Right atrium auricular region (tissue), 2 donors: Measurements from ENCODE around the gene RB1. TPM values are rescaled to one million over a fixed set of nuclear protein-coding genes. Genes with fewer than 3 reads are reported as not detected.

Experiments
- DNase-seq: peaks from one replicate; pipeline ENCODE4 v3.0.0-alpha.2; 2019; ENCODE audit warnings: low spot score
- H3K27ac ChIP-seq, 2 donors: fragments of 200-600 bp; sonication (generic); 1 replicate in 1 of 2; 2 replicates in 1 of 2; pipeline ENCODE4 v1.5.1; 2016 to 2019
- H3K27me3 ChIP-seq, 2 donors: fragments of 200-600 bp; sonication (generic); one replicate each; pipeline versions ENCODE4 v1.5.1 to v1.6.0; 2017 to 2019
- H3K36me3 ChIP-seq: fragments of 200-600 bp; sonication (generic); one replicate; pipeline ENCODE4 v1.5.1; 2016
- H3K4me1 ChIP-seq, 2 donors: fragments of 200-600 bp; sonication (generic); one replicate each; pipeline versions ENCODE4 v1.5.1 to v1.6.0; 2017 to 2019
- H3K4me3 ChIP-seq, 2 donors: fragments of 200-600 bp; sonication (generic); 1 replicate in 1 of 2; 2 replicates in 1 of 2; pipeline ENCODE4 v1.5.1; 2017 to 2019; ENCODE audit warnings: mild to moderate bottlenecking in 1 of 2, moderate library complexity in 1 of 2
- H3K9me3 ChIP-seq, 2 donors: fragments of 200-600 bp; sonication (generic); one replicate each; pipeline ENCODE4 v1.5.1; 2019
- CTCF ChIP-seq, 2 donors: fragments of 200-600 bp; sonication (generic); IDR thresholded peaks; one replicate each; pipeline ENCODE4 v1.5.1; 2019; ENCODE audit warnings: antibody characterized with exemption in 2 of 2
- total RNA-seq, 2 donors: library from RNA; depleted of rRNA; stranded (reverse); fragments of >200 nt; gene quantifications; one replicate each; pipeline ENCODE4 v1.1.0, GENCODE V29; 2016

RB1 gene
- total RNA-seq, 2 donors from 2014 or later = 24.3 to 27.1 TPM

GRCh38 chr13:48511621-48512230 lies 208.2 kb downstream of the RB1 start:
- H3K4me3 ChIP-seq = peak overlapping the region; percentile 9 to 17
- DNase-seq = no peak

GRCh38 chr13:48514793-48515192 lies 211.2 kb downstream of the RB1 start:
- H3K9me3 ChIP-seq = no peaks in the 10 kb centered on the region
- no peaks in the 10 kb centered on the region for H3K27me3 ChIP-seq
- no peak overlapping the region for H3K4me3 ChIP-seq
- peaks cover 0 to 8% of the 10 kb centered on the region in 2 donors for H3K4me1 ChIP-seq
- no peaks in the 10 kb centered on the region for H3K36me3 ChIP-seq
- TF ChIP-seq CTCF (IDR thresholded peaks at IDR 0.05) = no peak
- no peak for DNase-seq
- no peak overlapping the region for H3K27ac ChIP-seq

More at GRCh38 chr13:48511621-48512230, 208.2 kb downstream of the RB1 start:
- TF ChIP-seq CTCF (IDR thresholded peaks at IDR 0.05) = no peak
- H3K9me3 ChIP-seq = no peaks in the 10 kb centered on the region
- H3K27ac ChIP-seq = no peak overlapping the region
- H3K36me3 ChIP-seq = no peaks in the 10 kb centered on the region
- peaks cover 0 to 18% of the 10 kb centered on the region in 2 donors for H3K4me1 ChIP-seq
- no peaks in the 10 kb centered on the region for H3K27me3 ChIP-seq

- H3K36me3 ChIP-seq = no peaks in the 10 kb centered on the region
- no peak overlapping the region for H3K27ac ChIP-seq
- no peak for DNase-seq
- no peak for TF ChIP-seq CTCF (IDR thresholded peaks at IDR 0.05)
- H3K9me3 ChIP-seq = no peaks in the 10 kb centered on the region
- no peak overlapping the region for H3K4me3 ChIP-seq
- peaks cover 0 to 8% of the 10 kb centered on the region in 2 donors for H3K4me1 ChIP-seq
- H3K27me3 ChIP-seq = no peaks in the 10 kb centered on the region
Observed at GRCh38 chr13:48515732-48516131, 212.2 kb downstream of the RB1 start.

GRCh38 chr13:48518083-48518482 lies 214.5 kb downstream of the RB1 start:
- H3K27ac ChIP-seq = no peak overlapping the region
- no peak for DNase-seq
- no peak for TF ChIP-seq CTCF (IDR thresholded peaks at IDR 0.05)
- H3K27me3 ChIP-seq = no peaks in the 10 kb centered on the region
- no peaks in the 10 kb centered on the region for H3K4me1 ChIP-seq
- H3K9me3 ChIP-seq = no peaks in the 10 kb centered on the region
- no peak overlapping the region for H3K4me3 ChIP-seq
- H3K36me3 ChIP-seq = no peaks in the 10 kb centered on the region

- Histone ChIP-seq H3K36me3 (no peaks in the 10 kb centered on the region), H3K4me1 (peaks cover 0 to 21% of the 10 kb centered on the region in 2 donors), H3K27ac (no peak overlapping the region), H3K4me3 (no peak overlapping the region), H3K27me3 (no peaks in the 10 kb centered on the region), H3K9me3 (no peaks in the 10 kb centered on the region)
- DNase-seq = no peak
- no peak for TF ChIP-seq CTCF (IDR thresholded peaks at IDR 0.05)
Observed at GRCh38 chr13:48526286-48526685, 222.7 kb downstream of the RB1 start.

- H3K27me3 ChIP-seq = no peaks in the 10 kb centered on the region
- no peak overlapping the region for H3K4me3 ChIP-seq
- no peak for TF ChIP-seq CTCF (IDR thresholded peaks at IDR 0.05)
- no peaks in the 10 kb centered on the region for H3K36me3 ChIP-seq
- no peaks in the 10 kb centered on the region for H3K9me3 ChIP-seq
- peak overlapping the region; percentile 18 to 46 for H3K27ac ChIP-seq
- DNase-seq = no peak
- peaks cover 0 to 27% of the 10 kb centered on the region in 2 donors for H3K4me1 ChIP-seq
Observed at GRCh38 chr13:48527955-48528354, 224.4 kb downstream of the RB1 start.
